H1 (cell line): ENCODE data around the gene GPR156.

Experiments used
- POLR2A ChIP-seq, 2 experiments: IDR thresholded peaks; 1 replicate in 1 of 2; 2 replicates in 1 of 2; pipeline ENCODE4 v1.6.1; 2011; ENCODE audit warnings: low read depth in 2 of 2, low read length in 2 of 2, mild to moderate bottlenecking in 2 of 2; ENCODE audit errors: control extremely low read depth in 1 of 2
- TCF12 ChIP-seq: IDR thresholded peaks from 2 replicates; pipeline ENCODE4 v1.6.1; 2011; ENCODE audit warnings: low read depth, mild to moderate bottlenecking, low read length

- no peak for TF ChIP-seq POLR2A (IDR thresholded peaks at IDR 0.05; ENCODE audit: control extremely low read depth in 1 of 2, low read depth in 2 of 2, low read length in 2 of 2)
- TF ChIP-seq TCF12 = no peak
Measured at GRCh38 chr3:120151791-120152190, 133.2 kb downstream of the GPR156 start.
